Activated CD4-positive, alpha-beta T cell treated with anti-CD3 and anti-CD28 coated beads, Interleukin-10, Interleukin-2, amounts not matched to agents 100 ng/mL and 50 ng/mL, durations not matched to agents 16 hours and 8 hours (primary cell): Measurements from ENCODE around the gene VASH2.
A peak's percentile ranks its signal among the peaks of the same experiment; 100 is the strongest.
"Not testable (repeated sequence)": the region's sequence is repeated elsewhere in the genome, so short reads cannot be mapped to it uniquely, and the experiment has no call there.

Experiments used
- DNase-seq: peaks from one replicate; pipeline ENCODE4 v3.0.0-alpha.2; 2020

Gene VASH2

DNA sequence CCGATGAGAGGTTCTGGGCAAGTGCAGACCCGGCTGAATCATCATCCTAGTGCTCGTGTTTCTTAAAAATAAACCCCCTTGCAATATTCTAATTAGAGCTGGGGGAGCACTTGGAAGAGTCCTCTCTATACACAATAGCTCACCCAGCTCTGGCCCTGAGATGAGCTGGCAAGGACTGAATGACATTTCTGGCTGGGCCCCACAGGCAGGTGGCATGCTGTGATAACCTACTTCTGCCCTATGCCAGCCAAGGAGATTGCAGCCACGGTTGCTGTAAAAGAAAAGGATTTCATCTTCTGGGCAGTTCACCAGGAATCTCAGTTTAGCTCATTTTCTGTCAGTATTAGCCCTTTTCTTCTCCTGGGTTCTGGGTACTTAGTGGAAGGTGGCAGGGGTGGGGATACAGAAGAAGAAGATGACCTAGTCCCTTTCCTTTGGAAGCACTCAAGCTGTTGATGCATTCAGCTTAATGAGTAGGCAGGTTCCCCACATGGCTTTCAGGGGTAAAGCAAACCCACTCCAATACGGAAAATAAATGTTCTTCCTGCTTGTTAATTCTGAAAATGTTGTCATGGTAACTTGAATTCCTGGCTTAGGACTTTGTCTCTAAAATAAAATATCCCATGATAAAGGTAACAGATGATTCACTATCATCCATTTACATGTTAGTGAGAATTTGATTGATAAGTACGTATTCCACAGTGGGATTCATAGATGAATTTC lies 32.2 kb downstream of the VASH2 start:
- no peak for DNase-seq

DNA sequence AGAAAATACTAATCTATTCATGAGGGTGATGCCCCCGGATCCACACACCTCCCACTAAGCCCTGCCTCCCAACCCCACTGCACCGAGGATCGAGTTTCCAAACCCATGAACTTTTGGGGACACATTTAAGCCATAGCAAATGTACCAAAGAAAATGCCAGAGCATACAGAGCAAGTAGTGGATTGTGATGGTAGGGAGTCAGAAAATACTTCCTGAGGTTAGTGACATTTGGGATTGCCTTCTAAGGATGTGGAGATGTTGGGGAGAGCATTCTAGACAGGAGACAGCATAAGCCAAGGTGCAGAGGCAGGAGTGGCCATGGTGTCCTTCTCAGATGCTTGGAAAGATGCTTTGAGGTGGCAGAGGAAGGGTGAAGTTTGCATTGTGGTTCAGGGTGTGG lies 33.1 kb downstream of the VASH2 start:
- no peak for DNase-seq

DNA sequence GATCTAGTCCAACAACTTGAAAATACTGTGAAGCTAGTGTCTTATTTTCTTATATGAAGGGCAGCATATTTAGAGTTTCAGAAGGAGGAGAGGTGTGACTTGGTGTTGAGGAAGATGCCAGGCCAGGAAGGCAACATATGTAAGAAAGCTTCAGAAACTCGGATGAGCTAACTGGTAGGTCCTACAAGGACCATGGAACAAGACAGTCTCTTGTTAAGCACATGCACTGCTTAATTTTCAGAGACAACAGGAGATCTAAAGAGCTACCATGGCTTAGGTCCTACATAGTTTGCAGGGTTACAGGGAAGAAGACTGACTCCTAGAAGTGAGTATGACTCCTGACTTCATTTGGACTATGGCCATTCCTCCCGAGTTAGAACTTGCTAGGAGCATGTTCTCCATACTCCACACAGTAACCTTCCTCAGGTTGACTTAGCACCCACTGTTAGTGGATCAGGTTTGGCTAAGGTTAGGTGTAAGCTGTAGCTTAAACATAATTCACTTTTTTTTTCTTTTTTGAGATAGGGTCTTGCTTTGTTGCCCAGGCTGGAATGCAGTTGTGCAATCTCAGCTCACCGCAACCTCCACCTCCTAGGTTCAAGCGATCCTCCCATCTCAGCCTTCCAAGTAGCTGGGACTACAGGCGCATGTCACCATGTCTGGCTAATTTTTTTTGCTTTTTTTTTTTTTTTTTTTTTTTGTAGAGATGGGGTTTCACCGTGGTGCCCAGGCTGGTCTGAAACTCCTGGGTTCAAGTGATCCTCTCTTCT lies 34.4 kb downstream of the VASH2 start:
- DNase-seq, result no peak

DNA sequence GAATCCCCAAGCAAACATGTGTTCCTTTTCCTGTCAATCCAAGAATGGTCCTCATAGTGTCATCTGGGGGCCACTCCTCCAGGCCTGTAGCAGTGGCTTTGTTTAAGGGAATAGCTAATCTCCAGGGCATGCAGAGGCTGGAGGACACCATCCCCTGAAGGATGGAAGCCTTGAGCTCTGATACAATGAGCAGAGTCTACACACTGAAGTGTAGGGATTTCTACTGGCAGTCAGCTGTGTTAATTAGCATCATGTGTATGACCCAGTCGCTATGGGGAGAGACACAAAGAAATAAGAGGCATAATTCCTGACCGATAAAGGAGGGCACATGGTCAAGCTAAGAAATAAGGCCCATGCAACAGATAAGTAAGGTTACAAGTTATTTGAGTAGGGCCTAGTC lies 36.2 kb downstream of the VASH2 start:
- no peak for DNase-seq

DNA sequence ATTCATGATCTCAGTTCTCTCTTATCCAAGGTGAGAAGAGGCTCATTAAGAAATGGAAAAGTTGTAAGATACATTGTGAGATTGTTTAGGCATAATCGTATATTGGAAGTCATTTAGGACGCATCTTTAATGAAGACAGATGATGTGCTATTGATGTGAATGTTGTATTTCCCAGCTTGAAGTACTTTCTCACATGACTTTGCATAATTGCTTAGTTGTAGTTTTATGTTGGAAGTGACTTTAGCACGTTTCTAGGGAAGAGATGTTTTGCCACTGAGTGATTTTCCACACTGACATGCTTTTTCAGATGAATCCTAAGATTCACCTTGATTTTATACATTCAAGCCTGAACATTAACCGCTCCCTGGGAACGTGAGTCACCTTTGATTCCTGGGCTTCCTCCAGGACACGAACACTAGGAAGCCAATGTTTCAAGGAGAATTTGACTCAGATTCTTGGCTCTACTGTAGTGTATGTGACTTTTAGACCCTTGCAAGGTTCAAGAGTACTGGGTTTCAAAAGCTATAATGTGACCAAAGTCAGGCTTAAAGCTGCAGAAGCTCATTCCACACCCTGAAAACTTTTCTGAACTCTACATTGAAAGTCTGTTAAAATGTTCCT lies 37.5 kb downstream of the VASH2 start:
- DNase-seq, result no peak

DNA sequence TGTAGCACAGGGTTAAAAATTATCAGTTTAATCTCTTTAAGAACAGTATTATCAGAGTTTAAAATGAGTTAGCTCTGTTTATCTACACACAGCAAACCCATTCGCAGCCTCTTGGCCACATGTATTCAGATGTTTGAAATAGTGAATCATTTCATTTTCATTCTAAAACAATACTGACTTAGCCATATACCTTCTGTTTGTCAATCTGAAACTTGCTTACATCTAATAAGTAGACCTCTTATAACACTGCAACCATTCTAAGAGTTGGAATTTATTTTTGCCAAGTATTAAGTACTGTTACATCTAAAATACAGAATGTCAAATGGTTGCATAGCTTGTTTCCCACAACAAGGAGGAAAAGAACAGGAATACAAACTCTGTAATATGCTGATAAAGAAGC lies 39.9 kb downstream of the VASH2 start:
- no peak for DNase-seq

DNA sequence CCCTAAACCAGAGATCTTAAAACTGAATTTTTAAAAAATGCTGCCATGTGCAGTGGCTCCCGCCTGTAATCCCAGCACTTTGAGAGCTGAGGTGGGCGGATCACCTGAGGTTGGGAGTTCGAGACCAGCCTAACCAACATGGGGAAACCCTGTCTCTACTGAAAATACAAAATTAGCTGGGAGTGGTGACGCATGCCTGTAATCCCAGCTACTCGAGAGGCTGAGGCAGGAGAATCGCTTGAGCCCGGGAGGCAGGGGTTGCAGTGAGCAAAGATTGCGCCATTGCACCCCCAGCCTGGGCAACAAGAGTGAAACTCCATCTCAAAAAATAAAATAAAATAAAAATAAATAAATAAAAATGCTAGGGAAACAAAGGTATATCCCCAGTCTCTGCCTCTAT lies 43.6 kb downstream of the VASH2 start:
- DNase-seq, result not testable (repeated sequence)

DNA sequence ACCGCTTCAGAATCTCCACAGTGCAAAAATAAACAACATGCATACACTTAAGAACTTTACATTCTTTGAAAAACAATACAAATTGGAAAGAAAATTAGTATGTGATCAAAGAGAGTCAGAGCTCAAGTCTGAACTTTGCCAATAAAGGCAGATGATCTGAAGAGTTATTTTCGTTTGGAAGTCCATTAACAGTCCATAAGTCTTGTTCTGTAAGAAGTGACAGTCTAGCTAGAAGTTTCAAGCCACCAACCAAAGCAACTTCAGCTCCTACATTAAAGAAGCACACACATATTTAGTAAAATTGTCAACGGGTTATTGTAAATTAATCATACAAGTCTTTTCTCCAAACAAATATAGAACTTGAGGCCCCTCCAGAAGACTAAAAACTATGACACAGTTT lies 44.6 kb downstream of the VASH2 start:
- no peak for DNase-seq

DNA sequence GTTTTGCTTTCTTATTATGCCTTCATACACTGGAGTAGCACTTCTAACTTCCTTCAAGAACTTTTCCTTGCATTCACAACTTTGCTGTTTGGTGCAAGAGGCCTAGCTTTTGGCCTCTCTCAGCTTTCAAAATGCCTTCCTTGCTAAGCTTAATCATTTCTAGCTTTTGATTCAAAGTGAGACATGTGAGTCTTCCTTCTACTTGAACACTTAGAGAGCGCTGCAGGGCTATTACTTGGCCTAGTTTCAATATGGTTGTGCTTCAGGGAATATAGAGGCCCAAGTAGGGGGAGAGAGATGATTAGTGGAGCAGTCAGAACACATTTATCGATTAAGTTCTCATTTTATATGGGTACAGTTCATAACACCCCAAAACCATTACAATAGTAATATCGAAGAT lies 52.9 kb downstream of the VASH2 start:
- peak; percentile 92 for DNase-seq

DNA sequence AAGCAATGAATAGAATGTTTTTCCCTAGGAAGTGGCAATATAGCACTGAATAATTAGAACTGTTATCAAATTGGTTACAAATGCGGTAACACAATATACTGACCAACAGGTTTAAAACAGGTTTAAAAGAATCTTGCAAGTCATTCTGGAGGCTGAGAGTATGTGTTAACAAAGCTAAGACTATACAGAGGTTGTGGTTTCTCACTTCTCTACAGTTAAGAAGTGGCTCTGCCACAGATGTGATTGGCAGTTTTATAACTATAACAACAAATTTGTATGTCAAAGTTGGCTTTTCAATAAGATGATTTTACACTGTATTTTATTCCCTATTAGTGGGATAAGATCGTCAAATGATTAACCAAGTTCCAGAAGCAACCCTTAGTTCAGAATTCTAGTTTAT lies 58.2 kb downstream of the VASH2 start:
- DNase-seq, result peak; percentile 65

DNA sequence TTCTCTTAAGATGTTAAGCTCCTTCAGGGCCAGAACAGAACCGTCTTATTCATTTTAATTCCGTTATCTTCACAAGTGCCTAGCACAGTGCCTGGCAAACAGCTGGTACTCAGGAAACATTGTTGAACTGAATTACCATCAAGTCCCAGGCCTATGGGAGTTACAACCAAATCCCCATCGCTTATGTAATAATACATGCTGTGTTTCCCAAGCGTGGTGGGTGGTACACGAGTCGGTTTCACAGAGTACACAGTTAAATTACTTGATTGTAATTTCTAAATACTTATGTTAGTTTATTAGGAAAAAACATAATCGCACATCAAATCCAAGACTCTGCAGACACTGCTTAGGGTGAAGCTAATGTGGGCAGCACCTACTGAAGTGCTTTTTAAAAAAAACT lies 64.3 kb downstream of the VASH2 start:
- DNase-seq, result no peak

DNA sequence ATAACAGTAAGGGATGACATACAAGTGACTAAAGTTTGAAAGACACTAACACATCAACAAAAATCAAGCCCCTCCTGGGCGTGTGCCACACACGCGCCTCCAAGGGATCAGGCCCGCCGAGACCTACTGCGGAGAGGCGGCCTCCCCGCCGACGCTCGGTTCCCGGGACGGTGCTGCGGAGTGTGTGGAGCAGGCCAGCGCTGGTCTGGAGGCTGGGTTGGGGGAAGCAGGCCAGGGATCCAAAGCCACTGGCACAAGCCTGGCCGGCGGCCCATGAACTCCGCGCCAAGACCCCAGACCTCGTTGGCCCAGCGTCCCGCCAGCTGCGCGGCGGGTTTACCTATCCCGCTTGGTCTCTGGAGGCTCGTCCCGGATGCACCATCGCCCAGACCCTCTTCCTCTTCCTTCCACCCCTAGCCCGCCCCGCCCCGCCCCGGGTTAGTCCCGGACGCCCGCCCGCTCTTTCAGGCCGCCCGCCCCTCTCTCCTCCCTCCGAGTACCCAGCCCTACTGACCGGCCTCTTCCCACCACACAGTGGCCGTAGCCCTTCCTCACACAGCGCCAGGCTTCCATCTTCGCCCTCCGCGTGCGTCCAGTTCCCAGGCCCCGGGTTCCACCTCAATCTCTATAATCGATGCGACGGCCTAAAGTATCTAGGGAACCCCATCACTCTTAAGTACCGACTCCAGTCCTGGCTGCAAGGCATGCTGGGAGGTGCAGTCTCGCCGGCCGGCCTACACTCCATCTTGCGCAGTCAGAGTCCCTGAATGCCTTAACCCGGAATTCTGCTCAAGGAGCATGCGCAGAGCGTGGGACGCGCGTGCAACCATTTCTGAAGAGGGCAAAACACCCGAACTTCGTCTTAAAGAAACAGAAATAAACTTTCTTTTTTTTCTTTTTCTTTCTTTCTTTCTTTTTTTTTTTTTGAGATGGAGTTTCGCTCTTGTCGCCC lies 65.0 kb downstream of the VASH2 start, which contains the start of gene ANGEL2:
Gene ANGEL2, minus strand, starts transcription at position 769 of the 952 bp plus-strand sequence. Its CDS starts 196 bp downstream, at position 573.
- peak; percentile 98 for DNase-seq

DNA sequence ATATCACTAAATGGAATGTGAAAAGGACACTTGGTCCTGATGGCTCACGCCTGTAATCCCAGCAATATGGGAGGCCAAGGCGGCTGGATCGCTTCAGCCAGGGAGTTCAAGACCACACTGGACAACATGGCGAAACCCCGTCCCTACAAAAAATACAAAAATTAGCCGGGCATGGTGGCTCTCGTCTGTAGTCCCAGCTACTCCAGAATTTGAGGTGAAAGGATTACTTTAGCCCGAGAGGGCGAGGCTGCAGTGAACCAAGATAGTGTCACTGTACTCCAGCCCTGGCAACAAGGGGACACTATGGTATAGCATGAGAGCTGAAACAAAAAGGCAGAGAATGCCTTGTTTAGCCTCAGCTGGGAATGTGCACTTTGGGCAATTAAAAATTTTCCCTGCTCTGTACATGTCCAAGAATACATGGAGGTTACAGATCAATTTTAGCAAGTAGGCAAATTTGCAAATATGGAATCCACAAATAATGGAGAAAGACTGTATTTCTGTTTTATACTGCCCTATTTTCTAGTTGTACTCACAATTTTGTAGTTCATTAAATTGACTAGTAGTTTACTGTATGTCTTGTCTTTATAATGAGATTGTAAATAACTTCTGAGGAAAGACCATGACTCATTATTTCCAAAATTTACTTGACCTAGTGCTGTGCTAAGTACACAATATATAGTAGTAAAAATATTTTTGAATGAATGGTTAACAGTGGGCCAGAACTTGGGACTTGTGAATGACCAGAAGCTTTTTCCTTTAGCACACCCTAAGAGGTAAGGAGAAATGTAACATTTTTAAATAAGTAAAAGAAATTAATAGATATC lies 67.3 kb downstream of the VASH2 start:
- DNase-seq, result no peak

DNA sequence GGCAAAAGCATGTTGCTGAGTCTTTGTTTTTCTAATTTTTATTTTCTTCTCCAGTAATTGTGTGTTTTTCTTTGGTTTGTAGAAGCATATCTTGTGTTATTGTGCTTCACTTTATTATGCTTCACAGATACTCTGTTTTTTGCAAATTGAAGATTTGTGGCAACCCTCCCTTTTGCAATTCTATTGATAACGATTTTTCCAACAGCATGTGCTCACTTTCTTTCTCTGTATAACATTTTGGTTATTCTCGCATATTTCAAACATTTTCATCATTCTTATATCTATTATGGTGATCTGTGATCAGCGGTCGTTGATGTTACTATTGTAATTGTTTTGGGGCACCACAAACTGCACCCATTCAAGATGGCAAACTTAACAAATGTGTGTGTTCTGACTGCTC lies 69.1 kb downstream of the VASH2 start:
- DNase-seq, result no peak

DNA sequence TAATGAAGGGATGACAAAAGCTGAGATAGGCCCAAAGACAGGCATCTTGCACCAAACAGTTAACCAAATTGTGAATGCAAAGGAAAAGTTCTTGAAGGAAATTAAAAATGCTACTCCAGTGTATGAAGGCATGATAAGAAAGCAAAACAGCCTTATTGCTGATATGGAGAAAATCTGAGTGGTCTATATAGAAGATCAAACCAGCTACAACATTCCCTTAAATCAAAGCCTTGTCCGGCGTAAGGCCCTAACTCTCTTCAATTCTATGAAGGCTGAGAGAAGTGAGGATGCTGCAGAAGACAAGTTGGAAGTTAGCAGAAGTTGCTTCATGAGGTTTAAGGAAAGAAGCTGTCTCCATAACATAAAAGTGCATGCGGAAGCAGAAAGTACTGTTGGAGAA lies 69.7 kb downstream of the VASH2 start:
- no peak for DNase-seq

DNA sequence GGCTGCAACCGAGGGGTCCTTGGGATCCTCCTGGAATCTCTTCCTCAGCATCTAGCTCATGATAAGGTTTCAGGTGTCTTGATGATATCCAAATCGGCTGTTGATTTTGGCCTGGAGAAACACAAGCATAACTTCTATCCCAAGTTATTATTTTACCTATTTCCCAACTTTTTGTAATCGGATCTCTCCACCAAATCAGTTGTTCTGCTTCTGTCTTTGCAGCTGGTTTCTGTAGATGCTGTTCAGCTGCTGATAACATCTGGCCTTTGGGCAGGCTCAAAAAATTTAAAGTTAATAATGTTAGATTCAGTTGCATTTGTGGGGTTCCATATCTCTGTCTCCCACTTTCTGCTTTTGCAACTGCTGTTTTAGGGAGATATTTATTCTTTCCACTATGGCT lies 76.7 kb downstream of the VASH2 start:
- not testable (repeated sequence) for DNase-seq

DNA sequence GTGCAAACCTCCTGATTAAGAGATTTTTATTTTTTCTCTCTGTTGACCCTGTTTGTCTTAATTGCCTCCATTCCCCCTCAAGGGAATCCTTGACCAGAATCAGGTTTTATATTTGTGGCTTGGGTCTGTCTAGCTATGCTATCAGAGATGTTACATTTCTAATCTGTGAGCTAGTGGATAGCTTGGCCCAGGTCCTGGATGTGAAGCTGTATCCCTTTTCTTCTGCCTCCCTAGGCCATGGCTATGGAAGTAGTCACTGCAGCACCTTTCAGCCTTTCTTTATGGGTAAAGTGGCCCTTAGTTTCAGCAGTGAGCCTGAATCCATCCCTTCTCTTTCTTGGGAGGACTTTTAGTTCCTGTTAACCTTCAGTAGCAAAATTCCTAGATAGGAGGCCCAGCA lies 82.3 kb downstream of the VASH2 start:
- no peak for DNase-seq

DNA sequence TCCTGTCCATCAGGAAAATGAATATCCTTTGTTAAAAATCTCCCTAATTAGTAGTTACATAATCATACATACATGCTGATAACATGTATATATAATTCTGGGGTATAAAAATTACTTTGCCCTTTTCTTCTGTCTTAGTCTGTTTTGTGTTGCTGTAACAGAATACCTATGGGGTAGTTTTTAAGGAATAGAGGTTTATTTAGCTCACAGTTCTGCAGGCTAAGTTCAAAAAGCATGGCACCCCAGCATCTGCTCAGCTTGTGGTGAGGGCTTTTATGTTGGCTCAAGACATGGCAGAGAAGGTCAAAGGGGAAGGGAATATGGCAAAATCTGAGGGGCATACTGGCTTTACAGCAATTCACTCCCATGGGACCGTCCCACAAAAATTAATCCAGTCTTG lies 84.4 kb downstream of the VASH2 start:
- no peak for DNase-seq

DNA sequence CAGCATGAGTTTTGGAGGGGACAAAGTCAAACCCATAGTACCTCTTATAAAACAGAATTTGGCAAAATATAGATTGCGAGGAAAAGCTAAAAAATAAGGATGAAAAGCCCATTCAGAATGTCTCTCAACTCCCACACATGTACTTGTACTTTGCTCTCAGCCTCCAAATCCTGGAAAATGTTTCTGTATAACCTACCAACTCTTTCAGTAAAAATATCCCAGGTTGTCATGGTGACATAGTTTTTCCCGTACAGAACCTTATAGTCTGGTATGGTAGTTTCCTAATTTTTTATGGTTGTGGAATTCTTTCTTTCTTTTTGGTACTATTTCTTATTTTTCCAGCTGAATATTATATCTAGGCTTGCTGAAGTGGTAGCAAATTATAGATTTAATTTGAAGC lies 85.2 kb downstream of the VASH2 start:
- DNase-seq, result no peak
